ENCODE measurements around the gene SLC39A11. TPM values are rescaled to one million over a fixed set of nuclear protein-coding genes. Genes with fewer than 3 reads are reported as not detected.

SLC39A11 gene
- total RNA-seq, 1 donor from 2014 or later = 21.5 TPM

GRCh38 chr17:73107191-73107590, 14.7 kb upstream of the SLC39A11 start:
- H3K27ac Mint-ChIP-seq (ENCODE audit: unreplicated experiment) = no peak overlapping the region
- H3K4me1 Mint-ChIP-seq (ENCODE audit: low read depth, unreplicated experiment) = no peaks in the 10 kb centered on the region
- no peaks in the 10 kb centered on the region for H3K27me3 Mint-ChIP-seq (ENCODE audit: low read depth, unreplicated experiment)
- Histone ChIP-seq H2AFZ (ENCODE audit: low read depth, low read length) (no peak overlapping the region), H3K36me3 (ENCODE audit: insufficient read depth, low read length) (no peaks in the 10 kb centered on the region), H3K27me3 (ENCODE audit: insufficient read depth, low read length) (no peaks in the 10 kb centered on the region), H3K9me3 (ENCODE audit: insufficient read depth, low read depth, low read length) (peaks cover 4% of the 10 kb centered on the region), H4K20me1 (ENCODE audit: insufficient read depth, low read length) (no peaks in the 10 kb centered on the region), H3K4me3 (ENCODE audit: insufficient read depth, low read depth, low read length) (no peak overlapping the region), H3K27ac (ENCODE audit: low read depth, low read length) (no peak overlapping the region), H3K4me2 (ENCODE audit: low read length) (no peak overlapping the region), H3K9ac (ENCODE audit: low read length) (no peak overlapping the region), H3K79me2 (ENCODE audit: insufficient read depth, low read length) (no peaks in the 10 kb centered on the region), H3K4me1 (ENCODE audit: insufficient read depth, low read length) (no peaks in the 10 kb centered on the region)
- H3K9me3 Mint-ChIP-seq (ENCODE audit: unreplicated experiment) = peaks cover 3% of the 10 kb centered on the region
- FAIRE-seq (no peak), DNase-seq (ENCODE audit: low read depth) (no peak)
- no peak for TF ChIP-seq CTCF (IDR thresholded peaks at IDR 0.05; ENCODE audit: insufficient read depth, low read depth, low read length)
- no peak for TF ChIP-seq EZH2 (IDR thresholded peaks at IDR 0.05; ENCODE audit: insufficient read depth, low read length)
- no peaks in the 10 kb centered on the region for H3K36me3 Mint-ChIP-seq (ENCODE audit: low read depth, unreplicated experiment)
- H3K4me3 Mint-ChIP-seq (ENCODE audit: unreplicated experiment) = no peak overlapping the region

GRCh38 chr17:73105431-73105830, 12.9 kb upstream of the SLC39A11 start:
- Histone ChIP-seq H3K4me2 (ENCODE audit: low read length) (no peak overlapping the region), H3K4me1 (ENCODE audit: insufficient read depth, low read length) (no peaks in the 10 kb centered on the region), H2AFZ (ENCODE audit: low read depth, low read length) (no peak overlapping the region), H3K4me3 (ENCODE audit: insufficient read depth, low read depth, low read length) (no peak overlapping the region), H3K9ac (ENCODE audit: low read length) (no peak overlapping the region), H4K20me1 (ENCODE audit: insufficient read depth, low read length) (no peaks in the 10 kb centered on the region), H3K36me3 (ENCODE audit: insufficient read depth, low read length) (no peaks in the 10 kb centered on the region), H3K79me2 (ENCODE audit: insufficient read depth, low read length) (no peaks in the 10 kb centered on the region), H3K27me3 (ENCODE audit: insufficient read depth, low read length) (no peaks in the 10 kb centered on the region), H3K27ac (ENCODE audit: low read depth, low read length) (no peak overlapping the region), H3K9me3 (ENCODE audit: insufficient read depth, low read depth, low read length) (peaks cover 4% of the 10 kb centered on the region)
- no peak overlapping the region for H3K4me3 Mint-ChIP-seq (ENCODE audit: unreplicated experiment)
- no peaks in the 10 kb centered on the region for H3K36me3 Mint-ChIP-seq (ENCODE audit: low read depth, unreplicated experiment)
- H3K27ac Mint-ChIP-seq (ENCODE audit: unreplicated experiment) = no peak overlapping the region
- DNase-seq (ENCODE audit: low read depth) (no peak), FAIRE-seq (no peak)
- H3K9me3 Mint-ChIP-seq (ENCODE audit: unreplicated experiment) = peaks cover 3% of the 10 kb centered on the region
- H3K4me1 Mint-ChIP-seq (ENCODE audit: low read depth, unreplicated experiment) = no peaks in the 10 kb centered on the region
- no peak for TF ChIP-seq CTCF (IDR thresholded peaks at IDR 0.05; ENCODE audit: insufficient read depth, low read depth, low read length)
- no peak for TF ChIP-seq EZH2 (IDR thresholded peaks at IDR 0.05; ENCODE audit: insufficient read depth, low read length)
- H3K27me3 Mint-ChIP-seq (ENCODE audit: low read depth, unreplicated experiment) = peaks cover 3% of the 10 kb centered on the region

- no peaks in the 10 kb centered on the region for H3K4me1 Mint-ChIP-seq (ENCODE audit: low read depth, unreplicated experiment)
- H3K27ac ChIP-seq (ENCODE audit: low read depth, low read length) = no peak overlapping the region
- H3K9me3 ChIP-seq (ENCODE audit: insufficient read depth, low read depth, low read length) = peaks cover 4% of the 10 kb centered on the region
- H4K20me1 ChIP-seq (ENCODE audit: insufficient read depth, low read length) = no peaks in the 10 kb centered on the region
- peaks cover 3% of the 10 kb centered on the region for H3K9me3 Mint-ChIP-seq (ENCODE audit: unreplicated experiment)
- no peaks in the 10 kb centered on the region for H3K36me3 Mint-ChIP-seq (ENCODE audit: low read depth, unreplicated experiment)
- FAIRE-seq (no peak), DNase-seq (ENCODE audit: low read depth) (no peak)
- no peaks in the 10 kb centered on the region for H3K79me2 ChIP-seq (ENCODE audit: insufficient read depth, low read length)
- H3K27ac Mint-ChIP-seq (ENCODE audit: unreplicated experiment) = no peak overlapping the region
- H3K4me1 ChIP-seq (ENCODE audit: insufficient read depth, low read length) = no peaks in the 10 kb centered on the region
- H3K4me3 Mint-ChIP-seq (ENCODE audit: unreplicated experiment) = no peak overlapping the region
- no peak overlapping the region for H2AFZ ChIP-seq (ENCODE audit: low read depth, low read length)
- H3K9ac ChIP-seq (ENCODE audit: low read length) = no peak overlapping the region
- H3K36me3 ChIP-seq (ENCODE audit: insufficient read depth, low read length) = no peaks in the 10 kb centered on the region
- no peak overlapping the region for H3K4me3 ChIP-seq (ENCODE audit: insufficient read depth, low read depth, low read length)
- no peak for TF ChIP-seq EZH2 (IDR thresholded peaks at IDR 0.05; ENCODE audit: insufficient read depth, low read length)
- no peak for TF ChIP-seq CTCF (IDR thresholded peaks at IDR 0.05; ENCODE audit: insufficient read depth, low read depth, low read length)
- peaks cover 6% of the 10 kb centered on the region for H3K27me3 Mint-ChIP-seq (ENCODE audit: low read depth, unreplicated experiment)
- H3K27me3 ChIP-seq (ENCODE audit: insufficient read depth, low read length) = no peaks in the 10 kb centered on the region
- H3K4me2 ChIP-seq (ENCODE audit: low read length) = no peak overlapping the region
Observed at GRCh38 chr17:73104450-73104849, 12.0 kb upstream of the SLC39A11 start.

Measured in astrocyte (in vitro differentiated cells and primary cell).